ENCODE data around the gene OBSCN.

OBSCN gene

DNA sequence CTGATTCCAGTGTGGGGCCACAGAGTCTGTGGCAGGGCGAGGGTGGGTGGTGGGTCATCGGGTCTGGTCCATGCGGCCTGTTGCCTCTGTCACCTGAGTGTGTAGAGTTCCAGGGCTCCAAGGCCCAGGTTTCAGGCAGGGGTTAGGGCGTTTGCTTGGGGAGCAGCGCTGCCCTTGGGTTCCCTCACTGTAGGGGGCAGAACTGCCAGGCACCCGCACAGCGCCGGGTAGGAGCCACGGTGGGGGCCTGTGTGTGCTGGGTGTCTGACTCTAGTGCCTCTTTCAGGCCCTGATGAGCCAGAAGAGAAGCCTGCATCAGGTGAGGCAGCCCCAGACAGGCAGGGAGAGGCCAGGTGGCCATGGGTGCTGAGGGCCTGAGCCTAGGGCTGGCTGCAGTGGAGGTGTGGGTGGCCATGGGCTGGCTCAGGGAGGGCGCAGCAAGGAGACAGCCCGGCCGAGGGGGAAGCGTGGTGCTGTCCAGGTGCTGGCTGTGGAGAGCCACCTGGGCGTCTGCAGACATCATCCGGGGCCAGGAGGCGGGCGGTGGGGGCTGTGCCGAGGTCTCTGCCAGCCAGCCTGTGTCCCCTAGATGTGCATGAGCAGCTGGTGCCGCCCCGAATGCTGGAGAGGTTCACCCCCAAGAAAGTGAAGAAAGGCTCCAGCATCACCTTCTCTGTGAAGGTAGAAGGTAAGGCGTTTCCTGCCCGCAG, 126.5 kb downstream of the OBSCN start:
- DNase-seq = no peak

DNA sequence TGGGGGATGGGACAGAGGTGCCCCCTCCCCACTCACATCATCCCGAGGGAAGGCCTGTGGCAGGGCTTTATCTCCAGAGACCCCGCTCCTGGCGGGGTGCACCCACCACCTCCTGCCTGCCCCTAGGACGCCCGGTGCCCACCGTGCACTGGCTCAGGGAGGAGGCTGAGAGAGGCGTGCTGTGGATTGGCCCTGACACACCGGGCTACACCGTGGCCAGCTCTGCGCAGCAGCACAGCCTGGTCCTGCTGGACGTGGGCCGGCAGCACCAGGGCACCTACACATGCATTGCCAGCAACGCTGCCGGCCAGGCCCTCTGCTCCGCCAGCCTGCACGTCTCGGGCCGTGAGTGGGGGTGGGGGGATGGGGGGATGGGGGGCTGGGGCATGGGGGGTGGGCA, 127.1 kb downstream of the OBSCN start:
- no peak for DNase-seq

DNA sequence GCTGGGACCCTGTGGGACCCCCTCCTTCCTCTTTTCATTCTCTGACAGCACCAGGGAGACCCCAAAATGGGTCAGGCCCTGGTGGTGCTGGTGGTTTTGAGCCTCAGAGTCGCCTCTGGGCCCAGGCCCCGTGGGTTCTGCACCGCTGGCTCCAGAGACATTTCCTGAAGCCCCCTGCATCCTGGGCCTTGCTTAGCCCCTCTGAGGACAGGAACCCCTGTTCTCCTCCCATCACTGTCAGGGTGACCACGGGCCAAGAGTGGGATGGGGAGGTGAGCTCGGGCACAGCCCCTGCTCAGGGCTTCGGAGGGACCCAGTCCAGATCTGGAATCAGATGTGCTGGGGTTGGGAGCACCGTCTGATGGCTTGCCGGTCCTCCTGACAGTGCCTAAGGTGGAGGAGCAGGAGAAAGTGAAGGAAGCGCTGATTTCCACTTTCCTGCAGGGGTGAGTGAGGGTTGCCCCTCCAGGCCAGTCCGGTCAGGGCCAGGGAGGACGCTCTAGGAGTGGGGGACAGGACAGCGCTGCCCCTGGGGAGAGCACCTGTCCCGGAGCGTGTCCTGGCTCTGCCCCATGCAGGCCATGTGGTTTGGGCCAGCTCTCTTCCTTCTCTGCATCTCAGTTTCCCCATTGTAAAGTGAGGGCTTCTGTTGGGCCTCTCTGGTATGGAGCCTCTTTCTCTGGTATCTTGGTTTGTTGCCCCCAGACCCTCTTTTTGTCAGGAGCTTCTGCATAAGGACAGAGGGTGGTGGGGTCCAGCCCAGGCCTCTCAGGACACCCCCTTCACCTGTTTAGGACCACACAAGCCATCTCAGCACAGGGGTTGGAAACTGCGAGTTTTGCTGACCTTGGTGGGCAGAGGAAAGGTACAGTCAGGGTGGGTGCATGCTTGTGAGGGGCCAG, 127.8 kb downstream of the OBSCN start:
- no peak for DNase-seq

DNA sequence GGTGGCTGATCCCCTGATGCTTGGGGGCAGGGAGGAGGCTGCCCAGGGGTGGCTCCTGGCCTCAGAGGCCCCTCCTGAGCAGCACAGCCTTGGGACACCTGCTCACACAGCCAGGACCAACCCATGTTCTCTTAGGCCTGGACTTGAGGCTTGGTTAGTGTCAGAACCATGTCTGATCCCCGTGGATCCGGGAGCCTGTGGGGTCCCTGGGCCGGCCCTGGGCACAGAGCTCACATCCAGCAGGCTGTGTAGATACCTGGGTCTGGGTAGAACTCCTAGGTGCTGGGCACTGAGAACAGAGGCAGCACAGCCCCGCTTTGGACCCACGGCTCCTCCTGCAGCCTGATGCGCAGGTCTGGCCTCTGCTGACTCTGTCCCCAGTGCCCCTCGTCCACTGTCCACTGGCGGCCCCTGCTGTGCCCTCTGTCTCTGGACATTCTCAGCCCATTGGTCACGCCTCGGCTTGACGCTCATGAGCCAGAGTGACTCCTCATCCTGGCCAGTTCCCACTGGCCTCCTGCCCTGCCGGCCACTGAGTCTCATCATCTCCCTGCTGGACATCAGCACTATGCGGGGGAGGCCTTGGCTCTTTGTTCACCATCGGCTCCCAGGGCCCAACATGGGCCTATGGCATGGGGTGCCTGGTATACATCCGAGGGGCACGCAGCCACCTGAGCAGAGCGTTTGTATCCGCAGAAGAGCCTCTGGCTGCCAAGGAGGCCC, 128.6 kb downstream of the OBSCN start:
- DNase-seq = no peak

DNA sequence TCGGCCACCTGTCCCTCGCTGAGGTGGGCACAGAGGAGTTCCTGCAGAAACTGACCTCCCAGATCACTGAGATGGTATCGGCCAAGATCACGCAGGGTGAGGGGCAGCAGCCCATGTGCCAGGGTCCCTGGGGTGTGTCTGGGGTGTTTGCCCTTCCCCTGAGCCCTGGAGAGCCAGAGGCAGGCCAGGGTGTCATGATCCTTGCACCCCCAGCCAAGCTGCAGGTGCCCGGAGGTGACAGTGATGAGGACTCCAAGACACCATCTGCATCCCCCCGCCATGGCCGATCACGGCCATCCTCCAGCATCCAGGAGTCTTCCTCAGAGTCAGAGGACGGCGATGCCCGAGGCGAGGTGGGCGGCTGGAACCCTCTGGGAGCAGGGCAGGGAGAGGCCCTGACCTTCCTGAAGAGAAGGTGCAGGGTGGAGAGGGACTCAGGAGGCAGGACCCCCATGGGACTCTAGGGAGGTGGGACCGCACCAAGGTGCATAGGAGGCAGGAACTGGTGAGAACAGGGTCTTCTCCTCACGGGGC, 129.3 kb downstream of the OBSCN start:
- DNase-seq = no peak

DNA sequence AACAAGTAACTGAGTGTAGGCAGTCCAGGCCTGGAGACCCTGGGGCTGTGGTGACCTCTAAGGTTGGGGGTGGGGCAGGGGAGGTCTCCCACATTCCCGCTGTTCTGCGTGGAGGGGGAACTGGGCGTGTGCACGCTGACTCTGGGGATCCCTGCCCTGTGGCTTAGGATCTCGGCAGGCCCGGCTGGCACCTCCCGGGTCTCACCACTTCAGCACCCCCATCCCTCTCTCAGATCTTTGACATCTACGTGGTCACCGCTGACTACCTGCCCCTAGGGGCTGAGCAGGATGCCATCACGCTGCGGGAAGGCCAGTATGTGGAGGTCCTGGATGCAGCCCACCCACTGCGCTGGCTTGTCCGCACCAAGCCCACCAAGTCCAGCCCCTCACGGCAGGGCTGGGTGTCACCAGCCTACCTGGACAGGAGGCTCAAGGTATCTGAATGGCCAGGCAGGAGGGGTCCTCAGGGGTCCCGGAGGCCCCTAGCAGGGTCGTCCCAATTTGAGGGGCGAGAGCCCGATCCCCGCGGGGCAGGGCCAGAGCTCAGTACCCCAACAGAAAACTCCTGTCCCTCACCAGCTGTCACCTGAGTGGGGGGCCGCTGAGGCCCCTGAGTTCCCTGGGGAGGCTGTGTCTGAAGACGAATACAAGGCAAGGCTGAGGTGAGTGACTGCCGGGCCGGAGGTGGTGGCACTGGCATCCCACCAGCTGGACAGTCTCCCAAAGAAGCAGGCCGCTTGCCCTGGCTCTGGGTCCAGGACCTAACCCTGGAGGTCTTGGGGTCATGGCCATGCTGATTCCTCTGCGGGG, 130.1 kb downstream of the OBSCN start:
- DNase-seq = no peak

DNA sequence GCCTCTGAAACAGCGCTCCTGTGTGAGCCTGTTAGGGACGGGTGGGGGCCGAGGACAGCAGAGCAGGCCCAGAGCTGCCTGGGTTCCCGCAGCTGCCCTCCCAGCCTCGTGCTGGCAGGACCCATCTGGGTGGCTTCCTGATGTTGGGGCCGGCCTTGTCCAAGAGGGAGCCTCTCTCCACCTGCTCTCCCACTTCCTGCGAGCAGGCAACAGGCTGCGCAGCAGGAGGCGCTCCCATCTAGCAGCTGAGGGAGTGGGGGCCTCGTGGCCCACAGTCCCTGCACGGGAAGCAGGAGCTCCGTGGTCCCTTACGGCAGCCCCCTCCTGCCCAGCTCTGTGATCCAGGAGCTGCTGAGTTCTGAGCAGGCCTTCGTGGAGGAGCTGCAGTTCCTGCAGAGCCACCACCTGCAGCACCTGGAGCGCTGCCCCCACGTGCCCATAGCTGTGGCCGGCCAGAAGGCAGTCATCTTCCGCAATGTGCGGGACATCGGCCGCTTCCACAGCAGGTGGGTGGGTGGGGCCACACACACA, 130.7 kb downstream of the OBSCN start:
- no peak for DNase-seq

DNA sequence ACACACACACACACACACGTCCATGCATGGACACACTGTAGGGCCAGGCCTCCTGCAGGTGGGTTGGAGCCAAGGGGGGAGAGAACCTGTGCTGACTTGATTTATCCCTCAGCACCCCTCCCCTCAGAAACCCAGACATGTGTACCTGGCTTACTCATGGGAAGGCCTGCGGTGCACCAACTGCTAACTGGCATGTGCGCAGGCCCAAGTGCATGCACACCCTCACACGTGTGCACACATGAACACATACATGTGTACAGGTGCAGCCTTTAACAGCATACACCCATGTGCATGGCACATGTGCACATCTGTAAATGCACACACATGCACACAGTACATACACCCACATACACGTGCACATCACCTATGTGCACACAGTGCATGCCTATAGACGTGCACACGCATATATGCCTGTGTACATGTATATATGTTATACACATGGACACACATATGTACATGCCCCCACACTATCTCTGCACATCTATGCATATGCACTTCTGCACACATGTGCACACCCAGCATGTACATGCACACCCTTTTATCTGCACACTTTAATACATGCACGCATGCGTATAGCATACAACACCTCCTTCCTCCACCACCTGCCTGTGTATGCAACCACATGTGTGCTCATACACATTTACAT, 131.3 kb downstream of the OBSCN start:
- DNase-seq = no peak

DNA sequence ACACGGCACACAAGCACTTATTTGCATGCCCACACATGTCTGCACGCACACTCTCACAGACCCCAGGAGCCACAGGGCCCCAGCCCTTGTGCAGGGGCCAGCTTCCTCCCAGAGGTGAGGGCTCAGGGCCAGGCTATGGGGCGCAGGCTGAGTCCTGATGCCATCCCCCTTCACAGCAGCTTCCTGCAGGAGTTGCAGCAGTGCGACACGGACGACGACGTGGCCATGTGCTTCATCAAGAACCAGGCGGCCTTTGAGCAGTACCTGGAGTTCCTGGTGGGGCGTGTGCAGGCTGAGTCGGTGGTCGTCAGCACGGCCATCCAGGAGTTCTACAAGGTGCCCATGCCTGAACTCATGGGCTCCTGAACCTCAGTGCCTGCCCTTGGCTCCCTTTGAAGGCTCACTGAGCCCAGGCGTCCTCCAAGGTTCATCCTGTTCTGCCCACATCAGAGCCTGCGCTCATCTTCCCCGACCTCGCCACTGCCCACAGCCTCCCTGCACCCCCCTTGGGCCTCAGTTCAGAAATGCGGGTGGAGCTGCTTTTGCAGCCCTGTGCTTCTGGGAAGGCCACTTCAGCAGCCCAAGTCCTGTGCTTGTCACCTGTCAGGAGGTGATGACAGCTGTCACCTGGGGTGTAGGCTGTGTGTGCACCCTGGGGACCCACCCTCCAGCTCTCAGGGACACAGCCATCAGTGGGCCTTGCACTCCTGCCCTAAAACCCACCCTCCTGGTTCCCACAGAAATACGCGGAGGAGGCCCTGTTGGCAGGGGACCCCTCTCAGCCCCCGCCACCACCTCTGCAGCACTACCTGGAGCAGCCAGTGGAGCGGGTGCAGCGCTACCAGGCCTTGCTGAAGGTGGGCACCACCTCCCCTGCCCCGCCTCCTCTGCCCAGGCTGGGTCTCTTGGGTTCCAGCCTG, 132.2 kb downstream of the OBSCN start:
- DNase-seq = no peak

DNA sequence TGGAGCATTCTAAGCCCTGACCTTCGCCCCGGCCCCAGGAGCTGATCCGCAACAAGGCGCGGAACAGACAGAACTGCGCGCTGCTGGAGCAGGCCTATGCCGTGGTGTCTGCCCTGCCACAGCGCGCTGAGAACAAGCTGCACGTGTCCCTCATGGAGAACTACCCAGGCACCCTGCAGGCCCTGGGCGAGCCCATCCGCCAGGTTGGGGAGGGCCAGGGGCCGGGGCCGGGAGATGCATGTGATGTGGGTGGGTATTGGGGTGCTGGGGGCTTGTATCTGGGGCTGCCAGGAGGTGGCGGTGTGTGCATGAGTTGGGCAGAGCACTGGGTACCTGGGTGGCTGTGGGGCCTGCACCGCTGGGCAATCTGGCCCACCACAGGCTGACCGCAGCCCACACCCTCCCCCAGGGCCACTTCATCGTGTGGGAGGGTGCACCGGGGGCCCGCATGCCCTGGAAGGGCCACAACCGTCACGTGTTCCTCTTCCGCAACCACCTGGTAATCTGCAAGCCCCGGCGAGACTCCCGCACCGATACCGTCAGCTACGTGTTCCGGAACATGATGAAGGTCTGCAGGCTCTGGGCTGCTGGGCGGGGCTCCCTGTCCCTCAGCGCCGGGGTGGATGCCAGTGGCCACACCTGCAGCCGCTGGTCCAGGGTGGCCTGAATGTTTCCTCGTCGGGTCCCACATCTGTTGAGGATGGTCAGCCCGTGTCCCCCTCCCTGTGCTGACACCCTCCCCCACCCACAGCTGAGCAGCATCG, 133.0 kb downstream of the OBSCN start:
- no peak for DNase-seq

DNA sequence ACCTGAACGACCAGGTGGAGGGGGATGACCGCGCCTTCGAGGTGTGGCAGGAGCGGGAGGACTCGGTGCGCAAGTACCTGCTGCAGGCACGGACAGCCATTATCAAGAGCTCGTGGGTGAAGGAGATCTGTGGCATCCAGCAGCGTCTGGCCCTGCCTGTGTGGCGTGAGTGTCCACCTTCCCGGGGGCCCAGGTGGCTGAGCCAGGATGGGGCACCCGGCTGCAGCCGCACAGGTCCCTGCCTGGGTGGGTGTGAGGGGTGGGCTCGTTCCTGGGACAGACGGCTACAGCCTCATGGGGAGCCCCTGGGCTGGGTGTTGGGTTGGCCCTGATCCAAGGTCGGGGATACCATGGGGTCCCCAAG, 133.6 kb downstream of the OBSCN start:
- DNase-seq = no peak

DNA sequence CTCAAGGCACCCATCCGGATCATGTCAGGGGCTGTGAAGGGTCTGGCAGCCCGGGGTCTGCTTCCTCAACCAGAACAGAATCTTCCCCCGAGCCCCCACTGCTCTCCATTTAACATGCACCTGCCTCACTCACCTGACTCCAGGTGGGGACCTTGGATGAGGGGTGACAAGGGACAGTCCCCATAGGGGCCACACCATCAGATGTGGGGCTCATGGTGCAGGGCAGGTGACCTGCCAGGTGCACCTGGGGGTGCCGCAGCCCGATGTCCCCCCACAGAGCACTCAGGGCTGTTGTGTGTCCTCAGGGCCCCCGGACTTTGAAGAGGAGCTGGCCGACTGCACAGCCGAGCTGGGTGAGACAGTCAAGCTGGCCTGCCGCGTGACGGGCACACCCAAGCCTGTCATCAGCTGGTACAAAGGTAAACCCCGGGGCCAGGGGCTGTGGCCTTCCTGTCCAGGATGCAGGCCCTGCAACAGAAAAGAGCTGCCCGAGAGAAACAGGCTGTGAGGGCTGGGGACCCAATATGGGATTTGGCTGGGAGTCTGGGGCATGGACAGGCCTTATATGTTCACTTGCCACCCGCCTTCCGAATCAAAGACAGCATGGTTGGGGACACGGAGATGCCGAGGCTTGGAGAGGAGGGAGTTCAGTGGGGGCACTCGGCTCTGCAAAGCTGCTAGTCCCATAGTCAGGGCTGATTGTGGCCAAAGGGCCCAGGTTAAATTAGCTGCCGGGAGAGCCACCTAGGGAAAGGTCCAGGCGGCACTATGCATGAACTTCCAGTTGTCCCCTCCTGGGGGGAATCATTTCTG, 134.2 kb downstream of the OBSCN start:
- DNase-seq = no peak

DNA sequence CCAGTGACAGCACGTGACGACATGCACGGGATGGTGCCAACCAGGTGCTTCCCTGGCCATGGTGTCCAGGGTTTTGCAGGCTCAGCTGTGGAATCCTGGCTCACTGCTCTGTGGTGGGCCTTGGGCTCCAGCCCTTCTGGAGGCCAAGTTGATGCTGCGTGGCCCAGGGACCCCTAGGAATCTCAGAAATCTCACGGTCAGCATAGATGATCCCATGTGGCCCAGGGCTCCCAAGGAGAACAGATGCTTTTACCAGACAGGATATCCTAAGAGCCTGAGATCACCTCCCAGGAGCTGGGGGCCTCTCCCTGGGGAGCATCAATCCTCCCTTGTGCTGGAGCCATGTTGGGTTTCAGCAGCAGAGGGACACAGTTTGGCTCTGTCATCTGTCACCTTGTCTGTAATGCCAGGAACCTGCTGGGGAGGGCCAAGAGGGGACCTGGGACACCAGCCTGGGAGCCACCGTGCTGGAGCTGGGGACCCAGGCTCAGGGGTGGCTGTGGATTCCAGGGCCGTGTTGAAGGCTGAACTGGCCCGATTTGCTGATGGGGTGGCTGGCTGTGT, 134.9 kb downstream of the OBSCN start:
- no peak for DNase-seq

DNA sequence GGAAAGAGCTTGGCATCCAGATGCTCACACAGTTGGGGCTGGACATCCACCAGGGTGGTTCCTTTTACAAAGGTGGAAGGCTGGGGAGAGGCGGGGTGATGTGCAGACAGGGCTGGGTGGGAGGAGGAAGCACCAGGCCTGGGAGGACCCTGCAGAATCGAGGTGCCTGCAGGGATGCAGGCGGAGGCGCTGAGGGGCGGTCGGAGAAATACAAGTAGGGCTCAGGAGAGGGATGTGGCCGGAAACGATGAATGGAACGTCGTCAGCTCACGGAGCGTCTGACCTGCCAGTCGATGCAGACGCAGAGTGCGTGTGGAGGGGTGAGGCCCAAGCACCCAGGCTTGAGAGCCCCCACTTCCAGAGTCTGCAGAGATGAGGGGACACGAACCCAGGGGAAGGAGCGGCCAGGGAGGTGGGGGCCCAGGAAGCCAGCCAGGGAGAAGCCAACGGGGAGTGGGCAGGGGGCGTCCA, 135.4 kb downstream of the OBSCN start:
- no peak for DNase-seq

DNA sequence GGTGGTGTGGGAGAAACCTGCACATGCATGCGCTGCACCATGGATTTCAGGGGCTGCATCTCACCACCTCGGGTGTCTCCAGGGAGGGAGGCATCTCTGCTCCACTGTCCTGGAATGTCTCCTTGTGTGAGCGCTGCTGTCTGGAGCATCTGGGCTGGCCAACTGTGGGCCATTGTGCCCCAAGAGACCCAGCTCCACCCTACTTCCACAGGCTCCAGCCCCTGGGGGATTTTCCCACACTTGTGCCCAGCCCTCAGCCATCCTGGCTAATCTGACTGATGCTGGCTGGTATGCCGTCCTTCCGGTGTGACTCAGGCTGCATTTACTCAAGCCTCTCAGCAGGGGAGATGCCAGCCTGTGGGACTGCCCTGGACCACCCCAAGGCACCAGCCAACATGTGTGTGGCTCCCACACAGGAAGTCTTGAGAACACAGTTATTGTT, 136.8 kb downstream of the OBSCN start:
- DNase-seq = no peak

DNA sequence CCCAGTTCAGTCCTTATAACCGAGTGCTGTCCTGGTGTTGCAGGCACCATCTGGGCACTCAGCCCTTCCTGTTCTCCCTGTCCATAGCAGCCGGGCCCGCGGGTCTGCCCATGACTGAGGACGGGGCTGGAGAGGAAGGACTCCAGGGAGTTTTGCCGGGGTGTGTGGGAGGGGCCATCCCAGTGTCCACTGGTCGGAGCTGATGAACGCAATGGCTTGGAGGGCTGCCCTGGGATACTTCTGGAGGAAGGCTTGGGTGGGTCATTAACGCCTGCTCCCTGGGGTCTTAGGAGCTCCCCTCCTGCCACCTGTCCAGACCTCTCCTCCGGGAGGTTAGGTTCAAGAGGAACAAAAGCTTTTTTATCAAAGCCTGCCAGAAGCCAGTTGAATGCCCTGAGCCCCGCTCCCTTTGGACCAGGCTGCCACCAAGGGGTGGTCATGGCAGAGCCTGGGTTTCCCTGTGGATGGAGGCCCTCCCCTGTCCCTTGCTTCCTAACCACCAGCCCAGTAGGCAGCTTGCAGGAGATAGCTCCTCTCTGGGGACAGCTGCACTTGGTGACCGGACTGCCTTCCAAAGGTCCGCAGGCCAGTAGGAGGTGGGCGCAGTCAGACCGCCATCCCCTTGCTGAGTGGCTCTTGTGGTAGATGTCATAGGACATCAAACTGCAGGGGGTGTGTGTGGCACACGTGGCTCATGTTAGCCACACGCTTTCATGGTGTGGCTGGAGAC, 137.5 kb downstream of the OBSCN start:
- DNase-seq = no peak

DNA sequence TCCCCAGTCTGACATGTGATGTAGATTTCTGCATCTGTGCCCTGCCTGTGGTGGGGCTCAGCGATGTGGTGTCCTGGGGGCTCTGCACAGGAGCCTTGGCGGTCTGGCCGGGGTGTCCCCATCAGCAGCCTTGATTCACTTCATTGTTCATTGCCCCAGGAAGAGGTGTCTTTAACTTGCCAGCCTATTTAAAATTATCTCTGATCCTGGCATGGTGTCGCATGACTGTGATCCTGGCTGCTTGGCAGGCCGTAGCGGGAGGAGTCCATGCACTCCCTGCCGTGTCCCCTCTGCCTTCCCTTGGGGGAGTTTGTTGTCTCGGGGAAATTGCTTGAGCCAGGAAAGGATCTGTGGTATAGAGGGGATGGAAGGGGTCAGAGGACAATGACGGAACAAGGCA, 138.9 kb downstream of the OBSCN start:
- DNase-seq = no peak

DNA sequence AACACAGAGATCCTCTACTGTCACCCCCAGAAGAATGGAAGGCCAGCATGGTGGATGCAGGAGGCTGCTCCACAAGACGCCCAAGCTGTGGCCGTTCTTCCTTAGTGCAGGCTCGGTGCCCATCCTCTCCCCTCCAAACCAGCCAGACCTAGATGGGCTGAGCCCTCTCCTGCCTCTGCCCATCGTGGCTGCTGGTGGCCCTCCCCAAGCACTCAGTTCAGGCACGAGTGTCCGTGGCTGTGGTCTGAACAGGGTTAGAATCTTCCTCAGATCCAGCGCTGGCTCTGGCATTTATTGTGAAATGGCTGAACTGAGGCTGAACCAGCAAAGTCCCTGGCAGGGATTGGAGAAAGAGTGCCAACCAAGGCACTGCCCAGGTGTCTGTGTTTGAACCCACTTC, 139.3 kb downstream of the OBSCN start:
- no peak for DNase-seq
